T-helper 2 cell (primary cell): ENCODE measurements around the gene BTNL2.

Experiments
- DNase-seq, 5 experiments: peaks; one replicate each; pipeline versions ENCODE4 v3.0.0 to v3.0.0-alpha.2; 2012 to 2022

The BTNL2 gene

GRCh38 chr6:32415521-32416019, 8.6 kb upstream of the BTNL2 start:
- DNase-seq: peak; percentile 35 to 73 (median 63)

GRCh38 chr6:32413427-32414047, 6.6 kb upstream of the BTNL2 start:
- peak; percentile 56 to 83 (median 79) for DNase-seq

GRCh38 chr6:32411566-32412327, 4.8 kb upstream of the BTNL2 start:
- no peak for DNase-seq

- DNase-seq: no peak
These were observed 3.9 kb upstream of the BTNL2 start for GRCh38 chr6:32410906-32411305.

- DNase-seq: no peak
These were observed 784 bp downstream of the BTNL2 start for GRCh38 chr6:32406197-32406596.

- DNase-seq: no peak
These were observed 1.3 kb downstream of the BTNL2 start for GRCh38 chr6:32405656-32406055.

GRCh38 chr6:32402812-32403211, 4.2 kb downstream of the BTNL2 start:
- DNase-seq: no peak

GRCh38 chr6:32401284-32401963, 5.6 kb downstream of the BTNL2 start:
- no peak for DNase-seq

- peak in 1 of 5 experiments; percentile 35 for DNase-seq
These were observed 9.6 kb downstream of the BTNL2 start for GRCh38 chr6:32397252-32397920.

GRCh38 chr6:32396028-32396427, 11.0 kb downstream of the BTNL2 start:
- DNase-seq: no peak

GRCh38 chr6:32393665-32394420, 13.1 kb downstream of the BTNL2 start:
- DNase-seq: no peak

- DNase-seq: no peak
These were observed 15.5 kb downstream of the BTNL2 start for GRCh38 chr6:32391505-32391904.

- no peak for DNase-seq
These were observed 19.2 kb downstream of the BTNL2 start for GRCh38 chr6:32387589-32388340.

GRCh38 chr6:32386040-32386439, 20.9 kb downstream of the BTNL2 start:
- DNase-seq: no peak

- DNase-seq: no peak
These were observed 24.1 kb downstream of the BTNL2 start for GRCh38 chr6:32382757-32383420.

- no peak for DNase-seq
These were observed 27.4 kb downstream of the BTNL2 start for GRCh38 chr6:32379545-32379944.

GRCh38 chr6:32375739-32376529, 31.0 kb downstream of the BTNL2 start:
- DNase-seq: no peak

- DNase-seq: no peak
These were observed 35.2 kb downstream of the BTNL2 start, which contains the start of gene TSBP1 for GRCh38 chr6:32371803-32372202. TSBP1 (minus strand) TSS chr6:32371903; CDS start chr6:32371706, 197 bp downstream.

- DNase-seq: no peak
These were observed 35.8 kb downstream of the BTNL2 start for GRCh38 chr6:32371229-32371628.

GRCh38 chr6:32370505-32370904, 36.5 kb downstream of the BTNL2 start:
- no peak for DNase-seq
